ENCODE results near the gene NOS3. TPM values are rescaled to one million over a fixed set of nuclear protein-coding genes. Genes with fewer than 3 reads are reported as not detected.

Gene NOS3
- total RNA-seq, 1 donor from 2014 or later: 0.22 TPM

DNA sequence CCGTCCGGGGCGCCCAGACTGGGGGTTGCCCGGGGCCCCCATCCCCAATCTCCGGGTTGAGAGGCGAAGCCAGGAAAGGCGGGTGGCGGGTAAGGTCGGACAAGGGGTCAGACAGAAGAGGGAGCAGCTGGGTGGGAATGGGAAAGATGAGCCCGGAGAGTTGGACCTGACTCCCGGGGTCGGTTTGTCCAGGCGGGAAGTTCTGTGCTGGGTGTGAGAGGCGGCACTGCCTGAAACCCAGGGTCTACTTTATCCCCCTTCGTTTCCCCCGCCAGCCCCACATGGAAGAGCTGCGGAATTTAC is 69.2 kb downstream of the NOS3 start:
- CTCF ChIA-PET: interaction anchor here (0.7 kb wide), 1 partner anchor 28 kb away, joined by 3 read pairs; no protein-coding TSS in a partner anchor
- intact Hi-C loops (cut with micrococcal nuclease): no loop called here
- peaks cover 18% of the 10 kb centered on the region for H3K36me3 Mint-ChIP-seq (ENCODE audit: low read depth)
- POLR2A ChIA-PET: interaction anchor here (2.6 to 3.2 kb wide), 2 partner anchors 20 to 32 kb away, joined by 14 to 19 read pairs; partner anchors contain the start of genes ABCB8 and FASTK
- peaks cover 36% of the 10 kb centered on the region for H3K4me1 Mint-ChIP-seq
- ATAC-seq (ENCODE audit: low read depth): no peak
- no peaks in the 10 kb centered on the region for H3K27me3 Mint-ChIP-seq
- no peak for DNase-seq
- peak overlapping the region; percentile 41 for H3K27ac Mint-ChIP-seq
- TF ChIP-seq, protein P1, sequence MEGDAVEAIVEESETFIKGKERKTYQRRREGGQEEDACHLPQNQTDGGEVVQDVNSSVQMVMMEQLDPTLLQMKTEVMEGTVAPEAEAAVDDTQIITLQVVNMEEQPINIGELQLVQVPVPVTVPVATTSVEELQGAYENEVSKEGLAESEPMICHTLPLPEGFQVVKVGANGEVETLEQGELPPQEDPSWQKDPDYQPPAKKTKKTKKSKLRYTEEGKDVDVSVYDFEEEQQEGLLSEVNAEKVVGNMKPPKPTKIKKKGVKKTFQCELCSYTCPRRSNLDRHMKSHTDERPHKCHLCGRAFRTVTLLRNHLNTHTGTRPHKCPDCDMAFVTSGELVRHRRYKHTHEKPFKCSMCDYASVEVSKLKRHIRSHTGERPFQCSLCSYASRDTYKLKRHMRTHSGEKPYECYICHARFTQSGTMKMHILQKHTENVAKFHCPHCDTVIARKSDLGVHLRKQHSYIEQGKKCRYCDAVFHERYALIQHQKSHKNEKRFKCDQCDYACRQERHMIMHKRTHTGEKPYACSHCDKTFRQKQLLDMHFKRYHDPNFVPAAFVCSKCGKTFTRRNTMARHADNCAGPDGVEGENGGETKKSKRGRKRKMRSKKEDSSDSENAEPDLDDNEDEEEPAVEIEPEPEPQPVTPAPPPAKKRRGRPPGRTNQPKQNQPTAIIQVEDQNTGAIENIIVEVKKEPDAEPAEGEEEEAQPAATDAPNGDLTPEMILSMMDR (IDR thresholded peaks at IDR 0.05): no peak
- H3K4me3 Mint-ChIP-seq: peak overlapping the region; percentile 92
- no peaks in the 10 kb centered on the region for H3K9me3 Mint-ChIP-seq

- TF ChIP-seq, protein P1 (IDR thresholded peaks at IDR 0.05): no peak
- Mint-ChIP-seq H3K4me1 (peaks cover 36% of the 10 kb centered on the region), H3K36me3 (ENCODE audit: low read depth) (peaks cover 23% of the 10 kb centered on the region), H3K27ac (no peak overlapping the region), H3K27me3 (no peaks in the 10 kb centered on the region), H3K9me3 (no peaks in the 10 kb centered on the region), H3K4me3 (peak overlapping the region; percentile 92)
- intact Hi-C loops (cut with micrococcal nuclease): no loop called here
- ATAC-seq (ENCODE audit: low read depth): no peak
- POLR2A ChIA-PET: interaction anchor here (0.6 to 3.2 kb wide), 4 partner anchors 16 to 32 kb away, joined by 3 to 19 read pairs (median 8); partner anchors contain the start of genes ABCB8 and FASTK
- CTCF ChIA-PET: interaction anchor here (0.7 kb wide), 1 partner anchor 28 kb away, joined by 3 read pairs; no protein-coding TSS in a partner anchor
- DNase-seq: no peak
These were observed 69.8 kb downstream of the NOS3 start for GRCh38 chr7:151060416-151061212.

DNA sequence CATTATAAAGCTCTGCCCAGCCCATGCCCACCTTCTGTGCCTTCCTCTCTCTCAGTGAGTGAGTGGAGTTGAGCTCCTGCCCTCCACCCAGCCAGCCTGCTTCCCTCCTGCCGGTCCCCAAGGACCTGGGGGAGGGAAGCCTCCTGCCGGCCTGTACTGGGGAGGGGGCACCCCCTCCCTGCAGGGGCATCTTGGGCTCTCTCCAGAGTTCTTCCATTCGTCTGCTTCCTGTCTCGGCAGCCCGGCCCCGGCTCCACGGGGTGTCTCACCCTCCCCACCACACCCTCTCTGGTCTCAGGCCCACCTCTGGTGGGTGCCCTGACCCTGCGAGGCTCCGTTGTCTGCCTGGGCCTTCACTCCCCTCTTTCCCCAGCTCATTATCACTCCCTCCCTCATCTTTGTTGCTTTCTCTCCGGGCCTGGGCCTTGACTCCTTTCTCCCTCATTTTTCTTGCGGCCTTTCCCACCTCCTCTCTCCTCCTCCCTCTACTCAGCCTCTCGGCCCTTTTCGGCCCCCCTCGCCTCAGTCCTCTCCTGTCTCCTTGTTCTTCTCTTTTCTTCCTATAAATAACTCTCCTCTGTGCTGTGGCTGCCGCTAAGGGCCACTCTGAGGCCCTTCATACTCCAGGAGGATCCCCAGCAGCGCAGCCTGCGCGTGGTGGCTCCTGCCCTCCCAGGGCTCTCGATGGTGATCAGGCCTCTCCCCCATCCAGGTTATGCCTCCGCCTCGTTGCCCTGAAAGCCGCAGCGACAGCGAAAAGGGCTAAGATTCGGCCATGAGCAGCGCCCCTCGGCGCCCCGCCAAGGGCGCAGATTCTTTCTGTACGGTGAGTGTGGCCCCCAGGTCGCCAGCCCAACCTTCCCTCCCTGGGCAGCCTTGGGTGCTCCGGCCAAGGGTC is 70.6 kb downstream of the NOS3 start:
- CTCF ChIA-PET: no interaction called here
- intact Hi-C loops (cut with micrococcal nuclease): no loop called here
- TF ChIP-seq, protein P1 (IDR thresholded peaks at IDR 0.05): no peak
- POLR2A ChIA-PET: interaction anchor here (0.6 to 3.2 kb wide), 3 partner anchors 15 to 19 kb away, joined by 3 to 14 read pairs (median 3); partner anchors contain the start of gene FASTK
- ATAC-seq (ENCODE audit: low read depth): no peak
- H3K4me1 Mint-ChIP-seq: peaks cover 36% of the 10 kb centered on the region
- peak overlapping the region; percentile 92 for H3K4me3 Mint-ChIP-seq
- H3K27me3 Mint-ChIP-seq: no peaks in the 10 kb centered on the region
- H3K9me3 Mint-ChIP-seq: no peaks in the 10 kb centered on the region
- no peak overlapping the region for H3K27ac Mint-ChIP-seq
- peaks cover 26% of the 10 kb centered on the region for H3K36me3 Mint-ChIP-seq (ENCODE audit: low read depth)
- no peak for DNase-seq

DNA sequence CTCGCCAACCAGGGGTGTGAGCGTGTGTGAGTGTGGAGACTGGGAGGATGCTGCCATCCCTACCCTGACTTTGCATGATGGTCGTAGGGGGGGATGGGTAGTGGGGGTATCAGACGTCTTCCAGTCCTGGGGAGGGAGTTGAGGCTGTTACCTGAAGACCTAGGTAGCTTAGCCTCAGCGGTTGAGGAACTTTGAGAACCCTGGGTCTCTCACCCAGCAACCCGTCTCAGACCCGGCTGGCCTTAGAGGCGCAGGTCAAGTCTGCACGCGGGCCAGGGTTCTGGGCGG is 71.2 kb downstream of the NOS3 start:
- Mint-ChIP-seq H3K4me1 (peaks cover 33% of the 10 kb centered on the region), H3K27me3 (no peaks in the 10 kb centered on the region), H3K36me3 (ENCODE audit: low read depth) (peaks cover 28% of the 10 kb centered on the region), H3K9me3 (no peaks in the 10 kb centered on the region), H3K27ac (no peak overlapping the region), H3K4me3 (no peak overlapping the region)
- intact Hi-C loops (cut with micrococcal nuclease): no loop called here
- POLR2A ChIA-PET: no interaction called here
- no peak for ATAC-seq (ENCODE audit: low read depth)
- CTCF ChIA-PET: no interaction called here
- DNase-seq: no peak
- TF ChIP-seq, protein P1 (IDR thresholded peaks at IDR 0.05): no peak
